HG02798 (cell line): ENCODE results near the gene BCOR.

Source experiments
- ATAC-seq: cut with Tn5 transposase; IDR thresholded peaks from one replicate; pipeline ENCODE4 v1.9.1; 2021; ENCODE audit warnings: mild to moderate bottlenecking; ENCODE audit not compliant: unreplicated experiment, poor library complexity

BCOR gene

GRCh38 chrX:40009462-40009851 is 88.3 kb downstream of the BCOR start:
- ATAC-seq: no peak

- no peak for ATAC-seq
These were observed 88.8 kb downstream of the BCOR start for GRCh38 chrX:40008791-40009461.

GRCh38 chrX:40007756-40008705 is 89.7 kb downstream of the BCOR start:
- ATAC-seq: no peak

GRCh38 chrX:40007131-40007755 is 90.5 kb downstream of the BCOR start:
- no peak for ATAC-seq

GRCh38 chrX:40006106-40007017 is 91.4 kb downstream of the BCOR start:
- ATAC-seq: no peak

- ATAC-seq: no peak
These were observed 92.3 kb downstream of the BCOR start for GRCh38 chrX:40005292-40006011.

- no peak for ATAC-seq
These were observed 92.9 kb downstream of the BCOR start for GRCh38 chrX:40004921-40005291.

- ATAC-seq: no peak
These were observed 93.6 kb downstream of the BCOR start for GRCh38 chrX:40004246-40004535.

- ATAC-seq: no peak
These were observed 94.1 kb downstream of the BCOR start for GRCh38 chrX:40003428-40004245.

GRCh38 chrX:40003071-40003427 is 94.7 kb downstream of the BCOR start:
- ATAC-seq: no peak
